ENCODE measurements around the gene RAD51B.
"Not testable (repeated sequence)": the region's sequence is repeated elsewhere in the genome, so short reads cannot be mapped to it uniquely, and the experiment has no call there.

The RAD51B gene

GRCh38 chr14:68752271-68753006, 932.9 kb downstream of the RAD51B start:
- no peak for DNase-seq

DNA sequence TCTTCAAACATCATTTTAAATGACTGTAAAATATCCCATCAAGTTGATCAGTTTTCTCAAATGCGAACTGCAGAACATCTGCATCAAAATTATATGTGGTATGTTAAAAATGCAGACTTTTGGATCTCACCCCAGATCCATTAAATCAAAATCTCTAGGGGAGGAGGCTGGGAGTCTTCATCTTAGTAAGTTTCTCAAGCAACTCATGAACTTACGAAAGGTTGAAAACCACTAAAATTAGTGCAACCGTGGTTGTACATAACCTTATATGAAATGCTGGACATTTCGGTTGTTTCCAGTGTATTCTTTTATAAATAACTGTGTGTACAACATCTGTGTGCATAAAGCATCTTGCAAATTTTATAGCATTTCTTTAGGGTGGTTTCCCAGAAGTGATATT, 934.1 kb downstream of the RAD51B start:
- DNase-seq: no peak

DNA sequence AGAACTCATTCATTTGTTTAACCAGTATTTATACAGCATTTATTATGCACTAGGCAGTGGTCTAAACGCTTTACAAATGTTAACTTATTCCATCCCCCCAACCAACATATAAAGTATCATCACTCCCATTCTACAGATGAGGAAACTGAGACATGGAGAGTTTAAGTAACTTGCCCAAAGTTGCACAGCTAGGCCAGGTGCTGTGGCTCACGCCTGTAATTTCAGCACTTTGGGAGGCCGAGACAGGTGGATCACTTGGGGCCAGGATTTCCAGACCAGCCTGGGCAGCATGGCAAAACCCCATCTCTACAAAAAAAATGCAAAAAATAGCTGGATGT, 935.4 kb downstream of the RAD51B start:
- DNase-seq: no peak

DNA sequence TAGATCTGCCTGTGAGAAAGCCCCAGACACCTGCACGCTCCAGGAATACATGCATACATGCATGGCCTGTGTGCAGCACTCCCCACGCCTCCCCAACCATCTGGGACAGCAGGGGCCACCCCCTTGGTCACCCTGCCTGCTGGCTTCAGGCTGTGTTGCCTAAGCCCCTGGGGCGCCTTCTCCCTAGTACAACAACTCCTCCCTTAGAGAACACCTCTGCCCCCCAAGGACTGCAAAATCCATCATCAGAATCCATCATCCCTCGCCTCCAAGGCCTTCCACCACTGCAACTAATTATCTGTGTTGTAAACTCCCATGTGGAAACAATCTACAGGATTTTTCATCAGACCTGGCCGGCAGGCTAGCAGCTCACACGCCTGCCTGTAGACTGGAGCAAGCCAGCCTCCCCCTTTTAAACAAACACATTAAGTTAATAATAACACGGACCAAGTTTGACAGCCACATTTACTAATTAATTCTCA, 936.5 kb downstream of the RAD51B start:
- DNase-seq: no peak

DNA sequence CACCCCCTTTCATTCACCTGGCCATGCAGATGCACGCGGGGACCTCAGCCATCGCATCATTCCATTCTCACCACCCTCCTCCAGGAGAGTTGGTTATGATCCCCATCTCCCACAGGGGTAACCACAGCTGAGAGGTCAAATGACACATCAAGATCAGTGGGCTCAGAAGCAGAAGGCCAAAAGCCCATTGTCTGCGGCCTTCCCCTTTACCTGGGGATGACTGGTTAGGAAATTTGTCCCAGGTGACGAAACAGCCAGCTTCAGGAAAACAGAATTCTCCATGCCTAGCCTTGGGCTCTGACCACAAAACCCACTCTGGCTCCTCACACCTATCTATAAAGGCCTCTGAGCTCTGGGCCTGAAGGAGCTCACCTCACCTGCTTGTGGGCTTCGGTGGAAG, 937.2 kb downstream of the RAD51B start:
- DNase-seq: no peak

DNA sequence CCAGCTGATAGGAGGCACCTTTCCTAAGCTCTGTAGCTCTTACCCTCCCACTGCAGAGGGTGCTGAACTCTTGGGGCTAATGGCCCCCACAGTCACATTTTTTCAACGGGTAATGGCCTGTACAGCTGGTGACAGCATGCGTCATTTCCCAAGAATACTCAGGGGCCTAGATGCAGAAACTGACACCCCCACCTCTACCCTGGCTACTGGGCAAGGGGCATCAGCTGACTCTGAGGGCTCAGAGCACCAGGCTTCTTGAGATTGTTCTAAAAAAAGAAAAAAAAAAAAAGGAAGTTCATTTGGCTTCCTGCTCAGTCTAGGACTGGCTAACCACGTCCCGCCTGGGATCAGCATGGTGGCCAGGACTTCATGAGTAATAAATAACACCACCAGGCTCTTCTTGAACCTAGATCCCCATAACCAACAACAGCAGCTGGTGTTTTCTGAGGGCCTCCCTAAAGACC, 938.1 kb downstream of the RAD51B start:
- no peak for DNase-seq

GRCh38 chr14:68758301-68758700, 938.7 kb downstream of the RAD51B start:
- no peak for DNase-seq

GRCh38 chr14:68759017-68759560, 939.5 kb downstream of the RAD51B start:
- DNase-seq: no peak

GRCh38 chr14:68759937-68760336, 940.4 kb downstream of the RAD51B start:
- no peak for DNase-seq

GRCh38 chr14:68760761-68761160, 941.2 kb downstream of the RAD51B start:
- DNase-seq: no peak

DNA sequence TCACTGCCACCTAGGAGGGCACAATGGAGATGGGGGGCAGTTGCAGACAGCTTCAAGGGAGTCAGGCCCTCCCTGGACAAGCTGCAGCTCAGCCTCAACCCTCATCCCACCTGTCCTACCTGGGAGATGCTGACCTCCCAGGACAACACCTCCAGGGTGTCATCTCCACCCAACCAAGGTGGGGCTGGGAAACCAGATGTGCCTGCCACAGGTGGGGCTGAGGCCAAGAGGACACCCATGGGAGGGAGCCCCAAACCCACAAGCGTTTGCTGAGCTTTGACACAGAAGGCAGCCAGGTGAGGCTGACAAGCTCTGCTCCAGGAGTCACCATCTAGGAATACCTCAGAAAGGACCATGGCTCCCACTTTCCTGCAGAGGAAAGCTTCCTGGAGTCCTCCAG, 941.8 kb downstream of the RAD51B start:
- no peak for DNase-seq

DNA sequence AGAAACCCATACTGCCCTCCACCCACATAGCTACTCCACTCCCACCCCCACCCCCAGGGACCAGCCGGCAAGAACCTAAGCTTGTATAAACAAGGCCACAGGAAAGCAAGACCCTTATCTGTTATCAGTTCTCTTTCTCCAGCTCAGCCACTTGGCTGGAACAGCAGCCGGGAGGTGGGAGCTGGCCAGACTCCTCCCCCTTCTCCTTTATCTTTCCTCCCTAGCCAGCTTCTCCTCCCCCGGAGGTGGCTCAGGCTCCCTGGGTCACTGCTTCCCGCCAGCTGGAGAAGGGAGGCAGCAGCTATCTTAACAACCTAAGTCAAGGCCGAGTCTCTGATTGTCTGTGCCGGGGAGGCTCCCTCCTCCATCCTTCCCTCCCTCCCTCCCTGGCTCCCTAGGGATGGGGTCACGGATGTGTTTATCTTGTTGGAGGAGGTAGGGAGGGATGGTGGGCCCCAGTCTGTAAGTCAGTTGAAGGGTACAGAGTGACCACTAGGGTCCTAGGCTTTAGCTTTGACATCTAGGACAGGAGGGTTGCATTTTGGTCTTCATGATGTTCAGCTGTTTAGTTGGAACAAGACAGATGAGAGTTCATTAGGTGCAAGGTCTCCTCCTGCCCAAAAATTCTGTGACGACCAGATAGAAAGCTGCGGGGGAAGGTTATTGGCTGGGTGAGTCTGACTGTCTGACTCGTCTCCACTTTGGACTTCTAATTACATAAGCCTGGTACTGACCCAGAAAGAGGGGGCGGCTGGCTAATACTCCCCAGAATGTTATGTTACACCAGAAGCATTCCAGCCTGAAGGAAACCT, 943.6 kb downstream of the RAD51B start:
- no peak for DNase-seq

DNA sequence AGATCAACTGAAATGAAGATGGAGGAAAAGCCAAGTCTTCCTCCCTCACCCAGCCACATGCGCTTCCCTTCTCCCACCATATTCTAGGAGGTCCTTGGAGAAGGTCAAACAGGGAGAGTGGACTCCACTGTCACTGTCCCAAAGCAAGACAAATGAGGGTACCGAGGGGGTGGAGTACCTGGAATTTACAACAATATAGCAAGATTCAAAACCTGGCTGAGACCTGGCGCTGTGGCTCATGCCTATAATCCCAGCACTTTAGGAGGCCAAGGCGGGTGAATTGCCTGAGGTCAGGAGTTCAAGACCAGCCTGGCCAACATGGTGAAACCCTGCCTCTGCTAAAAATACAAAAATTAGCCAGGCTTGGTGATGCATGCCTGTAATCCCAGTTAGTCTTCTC, 944.3 kb downstream of the RAD51B start:
- not testable (repeated sequence) for DNase-seq

- no peak for DNase-seq
Measured at GRCh38 chr14:68766299-68767247, 947.0 kb downstream of the RAD51B start.

DNA sequence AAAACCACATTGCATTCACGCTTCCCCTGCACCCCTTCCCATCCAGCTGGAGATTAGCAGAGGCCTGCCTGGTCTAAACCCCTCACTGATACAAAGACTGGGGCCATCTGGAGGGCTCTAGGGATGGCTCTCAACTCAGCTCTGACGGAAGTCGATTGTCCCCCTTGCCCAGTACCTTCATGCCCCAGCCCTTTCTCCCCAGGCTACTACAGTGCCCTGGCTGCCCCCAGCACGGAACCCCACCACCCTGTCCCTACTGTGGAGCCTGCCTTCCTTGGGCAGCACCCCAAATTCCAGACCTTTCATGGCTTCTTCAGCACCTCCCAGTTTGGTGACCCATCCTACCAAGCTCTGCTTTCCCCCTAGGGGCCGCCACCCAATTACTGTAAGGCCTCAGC, 947.7 kb downstream of the RAD51B start:
- DNase-seq: no peak

GRCh38 chr14:68768316-68768715, 948.7 kb downstream of the RAD51B start:
- DNase-seq: no peak

GRCh38 chr14:68770051-68770450, 950.5 kb downstream of the RAD51B start:
- no peak for DNase-seq

DNA sequence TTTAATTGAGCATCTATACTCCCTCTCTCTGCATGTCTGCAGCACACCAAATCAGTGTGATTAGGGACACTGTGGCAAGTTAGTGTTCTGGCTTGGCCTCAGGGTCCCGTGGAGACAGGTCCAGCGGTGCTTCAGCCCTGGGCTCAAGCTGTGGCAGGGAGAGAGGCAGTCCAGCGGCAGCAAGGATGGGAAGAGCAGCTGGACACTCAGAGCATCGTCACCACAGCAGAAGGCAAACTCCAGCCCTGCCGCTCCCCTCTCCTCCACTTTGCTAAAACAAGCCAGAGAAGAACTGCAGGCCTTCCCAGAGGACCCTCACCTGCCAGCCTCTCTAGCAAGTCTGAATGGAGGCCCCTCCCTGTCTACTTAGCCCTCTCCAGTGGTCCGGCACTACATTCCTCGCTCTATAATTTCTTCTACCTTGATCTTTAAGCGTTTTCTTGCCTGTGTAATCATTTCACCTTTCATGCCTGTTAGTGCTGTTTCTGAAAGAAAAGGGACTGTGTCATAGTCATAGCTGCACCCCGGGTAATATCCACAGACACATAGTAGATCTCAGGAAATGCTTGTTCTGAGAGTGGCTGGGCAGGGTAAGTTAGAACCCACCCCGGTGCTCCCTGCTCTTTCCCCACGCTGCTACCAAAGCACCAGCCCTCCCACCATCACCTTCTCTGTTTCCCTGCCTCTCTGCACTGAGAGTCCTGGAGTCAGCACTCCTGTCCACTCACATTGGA, 951.1 kb downstream of the RAD51B start:
- DNase-seq: no peak

- no peak for DNase-seq
Measured at GRCh38 chr14:68771631-68772030, 952.1 kb downstream of the RAD51B start.

- no peak for DNase-seq
Measured at GRCh38 chr14:68772761-68773381, 953.3 kb downstream of the RAD51B start.

DNA sequence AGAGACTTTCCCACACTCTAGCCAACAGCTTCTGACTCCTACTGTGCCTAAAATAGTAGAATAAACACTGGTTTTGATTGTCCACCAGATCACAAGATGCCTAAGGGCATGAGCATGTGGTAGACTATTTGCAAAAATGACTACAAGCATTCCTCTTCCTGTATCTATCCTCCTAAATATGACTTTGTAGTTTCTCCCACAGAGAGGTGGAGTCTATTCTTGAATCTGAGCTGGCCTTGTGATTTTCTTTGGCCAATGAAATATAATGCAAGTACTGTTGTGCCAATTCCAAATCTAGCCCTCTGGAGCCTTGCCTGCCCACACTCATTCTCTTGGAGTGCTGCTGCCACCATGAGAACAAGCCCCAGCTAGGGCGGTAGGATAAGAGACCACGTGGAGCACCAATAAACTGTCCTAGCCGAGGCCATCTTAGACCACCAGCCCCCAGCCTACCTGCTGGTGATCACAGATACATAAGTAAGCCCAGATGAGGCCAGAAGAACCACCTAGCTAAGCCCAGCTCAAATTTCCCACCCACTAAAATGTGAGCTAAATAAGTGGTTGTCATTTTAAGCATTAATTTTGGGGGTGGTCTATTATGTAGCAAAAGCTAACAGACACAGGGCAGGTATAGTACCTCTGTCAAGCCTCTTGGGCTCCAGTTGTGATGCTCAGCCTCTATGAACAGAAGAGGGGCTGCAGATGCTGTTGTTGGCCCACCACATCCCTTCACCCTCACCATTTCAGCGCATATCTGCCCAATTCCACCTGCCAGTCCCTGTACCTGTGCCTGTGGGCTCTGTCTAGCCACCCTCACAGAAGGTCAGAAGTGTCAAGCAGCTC, 955.4 kb downstream of the RAD51B start:
- no peak for DNase-seq
